Nephron progenitor cell (in vitro differentiated cells): Measurements from ENCODE around the gene RASSF5.

ENCODE experiments used
- DNase-seq: peaks from one replicate; pipeline ENCODE4 v3.0.0; 2021
- H3K27ac Mint-ChIP-seq: 2 replicates; pipeline ENCODE4 v1.8.0; 2021; ENCODE audit warnings: mild to moderate bottlenecking, moderate library complexity, mixed read lengths
- H3K27me3 Mint-ChIP-seq: 2 replicates; pipeline ENCODE4 v1.8.0; 2021; ENCODE audit warnings: mild to moderate bottlenecking, low read depth, mixed read lengths; ENCODE audit not compliant: poor library complexity
- H3K36me3 Mint-ChIP-seq: 2 replicates; pipeline ENCODE4 v1.8.0; 2021; ENCODE audit warnings: low read depth, mixed read lengths
- H3K4me1 Mint-ChIP-seq: 2 replicates; pipeline ENCODE4 v1.8.0; 2021; ENCODE audit warnings: mixed read lengths
- H3K4me3 Mint-ChIP-seq: 2 replicates; pipeline ENCODE4 v1.8.0; 2021; ENCODE audit warnings: mild to moderate bottlenecking, moderate library complexity, mixed read lengths
- H3K9me3 Mint-ChIP-seq: 2 replicates; pipeline ENCODE4 v1.8.0; 2021; ENCODE audit warnings: mild to moderate bottlenecking, moderate library complexity, mixed read lengths
- TF ChIP-seq, protein P1 (sequence below): fragments of 200-600 bp; sonication (generic); IDR thresholded peaks from 2 replicates; pipeline ENCODE4 v1.5.0; 2021; ENCODE audit warnings: antibody characterized with exemption

RASSF5 gene

DNA sequence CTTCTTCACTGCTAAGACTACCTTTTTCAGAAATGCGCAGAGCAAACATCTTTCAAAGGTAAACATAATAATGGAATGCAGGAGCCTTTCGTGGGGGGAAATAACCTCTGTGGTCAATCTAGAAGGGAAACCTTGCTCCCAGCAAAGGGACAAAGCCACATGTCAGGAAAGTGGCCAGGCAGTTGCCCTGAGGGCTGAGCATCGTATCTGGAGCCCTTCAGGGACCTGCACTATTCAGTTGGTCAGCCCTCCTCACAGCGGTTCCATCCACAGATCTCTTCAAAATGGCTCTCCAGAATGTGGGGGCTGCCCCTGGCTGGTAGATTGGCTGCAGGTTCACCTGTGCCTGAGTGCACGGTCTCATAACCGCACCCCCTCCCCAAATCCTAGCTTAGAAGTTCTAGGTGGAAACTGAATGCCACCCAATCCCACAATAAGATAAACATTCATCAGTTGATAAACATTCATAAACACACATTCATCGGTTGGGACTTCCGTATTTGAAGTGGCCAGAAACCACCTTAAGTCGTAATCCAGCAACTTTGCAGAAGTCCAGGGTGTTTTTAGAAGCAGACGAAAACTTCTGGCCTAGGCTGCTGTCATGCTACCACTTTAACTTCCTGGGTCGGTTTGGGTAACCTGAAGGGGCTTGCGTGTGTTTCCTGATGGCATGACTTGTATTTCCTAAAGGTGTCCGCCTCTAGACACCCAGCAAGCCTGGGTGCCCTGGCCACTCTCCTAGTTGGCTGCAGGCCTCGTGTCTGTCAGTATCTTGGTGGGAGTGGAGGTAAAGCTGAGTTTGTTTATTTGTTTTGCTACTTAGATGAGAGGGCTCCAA lies 50.5 kb downstream of the RASSF5 start:
- peaks cover 17% of the 10 kb centered on the region for H3K27me3 Mint-ChIP-seq
- H3K27ac Mint-ChIP-seq = no peak overlapping the region
- H3K4me1 Mint-ChIP-seq = peaks cover 56% of the 10 kb centered on the region
- peak overlapping the region; percentile 81 for H3K4me3 Mint-ChIP-seq
- no peaks in the 10 kb centered on the region for H3K36me3 Mint-ChIP-seq
- no peak for DNase-seq
- no peaks in the 10 kb centered on the region for H3K9me3 Mint-ChIP-seq
- TF ChIP-seq, protein P1, sequence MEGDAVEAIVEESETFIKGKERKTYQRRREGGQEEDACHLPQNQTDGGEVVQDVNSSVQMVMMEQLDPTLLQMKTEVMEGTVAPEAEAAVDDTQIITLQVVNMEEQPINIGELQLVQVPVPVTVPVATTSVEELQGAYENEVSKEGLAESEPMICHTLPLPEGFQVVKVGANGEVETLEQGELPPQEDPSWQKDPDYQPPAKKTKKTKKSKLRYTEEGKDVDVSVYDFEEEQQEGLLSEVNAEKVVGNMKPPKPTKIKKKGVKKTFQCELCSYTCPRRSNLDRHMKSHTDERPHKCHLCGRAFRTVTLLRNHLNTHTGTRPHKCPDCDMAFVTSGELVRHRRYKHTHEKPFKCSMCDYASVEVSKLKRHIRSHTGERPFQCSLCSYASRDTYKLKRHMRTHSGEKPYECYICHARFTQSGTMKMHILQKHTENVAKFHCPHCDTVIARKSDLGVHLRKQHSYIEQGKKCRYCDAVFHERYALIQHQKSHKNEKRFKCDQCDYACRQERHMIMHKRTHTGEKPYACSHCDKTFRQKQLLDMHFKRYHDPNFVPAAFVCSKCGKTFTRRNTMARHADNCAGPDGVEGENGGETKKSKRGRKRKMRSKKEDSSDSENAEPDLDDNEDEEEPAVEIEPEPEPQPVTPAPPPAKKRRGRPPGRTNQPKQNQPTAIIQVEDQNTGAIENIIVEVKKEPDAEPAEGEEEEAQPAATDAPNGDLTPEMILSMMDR = no peak

- Mint-ChIP-seq H3K4me1 (peaks cover 63% of the 10 kb centered on the region), H3K4me3 (peak overlapping the region; percentile 81), H3K27me3 (peaks cover 12% of the 10 kb centered on the region), H3K36me3 (no peaks in the 10 kb centered on the region), H3K9me3 (no peaks in the 10 kb centered on the region), H3K27ac (no peak overlapping the region)
- DNase-seq = no peak
- TF ChIP-seq, protein P1 = no peak
These were observed 51.7 kb downstream of the RASSF5 start for GRCh38 chr1:206558794-206559671.

- H3K27me3 Mint-ChIP-seq = peaks cover 10% of the 10 kb centered on the region
- DNase-seq = no peak
- peak overlapping the region; percentile 55 for H3K27ac Mint-ChIP-seq
- H3K4me3 Mint-ChIP-seq = peak overlapping the region; percentile 60
- H3K9me3 Mint-ChIP-seq = no peaks in the 10 kb centered on the region
- TF ChIP-seq, protein P1 = no peak
- H3K36me3 Mint-ChIP-seq = no peaks in the 10 kb centered on the region
- peaks cover 63% of the 10 kb centered on the region for H3K4me1 Mint-ChIP-seq
These were observed 52.3 kb downstream of the RASSF5 start for GRCh38 chr1:206559672-206559995.

DNA sequence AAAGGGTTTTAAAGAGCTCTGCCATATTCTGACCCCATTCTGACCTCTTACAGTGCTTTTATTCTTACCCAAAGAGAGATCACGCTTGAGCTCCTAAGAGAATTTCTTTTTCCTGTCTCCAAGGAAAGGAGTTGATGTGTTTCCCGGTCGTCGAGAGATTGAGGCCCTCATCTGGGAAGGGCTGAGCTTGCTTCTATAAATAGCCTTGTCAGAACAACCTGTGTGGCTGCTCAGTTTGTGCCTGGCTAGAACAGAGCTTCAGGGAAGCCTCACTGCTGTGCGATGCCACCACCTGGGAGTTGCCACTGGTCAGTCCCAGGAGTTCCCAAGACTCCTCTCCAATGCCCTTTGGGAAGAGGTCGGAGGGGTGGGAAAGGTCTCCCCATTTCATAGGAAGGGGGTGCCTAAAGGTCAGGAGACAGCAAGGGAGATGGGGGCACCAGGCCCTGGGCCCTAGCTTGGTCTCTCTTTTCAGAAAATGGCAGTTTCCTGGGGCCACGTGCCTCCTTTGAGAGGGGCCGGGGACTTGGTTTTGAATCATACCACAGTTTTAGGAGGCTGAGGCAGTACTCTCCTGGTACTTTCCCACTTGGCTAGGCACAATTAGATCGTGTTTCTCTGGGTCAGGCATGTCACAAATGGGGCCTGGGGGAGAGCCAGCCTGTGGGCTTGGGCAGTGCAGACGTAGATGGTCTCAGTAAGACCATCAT lies 52.8 kb downstream of the RASSF5 start:
- no peaks in the 10 kb centered on the region for H3K9me3 Mint-ChIP-seq
- DNase-seq = no peak
- H3K4me1 Mint-ChIP-seq = peaks cover 60% of the 10 kb centered on the region
- H3K4me3 Mint-ChIP-seq = peak overlapping the region; percentile 60
- TF ChIP-seq, protein P1 = no peak
- H3K36me3 Mint-ChIP-seq = no peaks in the 10 kb centered on the region
- peaks cover 7% of the 10 kb centered on the region for H3K27me3 Mint-ChIP-seq
- H3K27ac Mint-ChIP-seq = peak overlapping the region; percentile 55

DNA sequence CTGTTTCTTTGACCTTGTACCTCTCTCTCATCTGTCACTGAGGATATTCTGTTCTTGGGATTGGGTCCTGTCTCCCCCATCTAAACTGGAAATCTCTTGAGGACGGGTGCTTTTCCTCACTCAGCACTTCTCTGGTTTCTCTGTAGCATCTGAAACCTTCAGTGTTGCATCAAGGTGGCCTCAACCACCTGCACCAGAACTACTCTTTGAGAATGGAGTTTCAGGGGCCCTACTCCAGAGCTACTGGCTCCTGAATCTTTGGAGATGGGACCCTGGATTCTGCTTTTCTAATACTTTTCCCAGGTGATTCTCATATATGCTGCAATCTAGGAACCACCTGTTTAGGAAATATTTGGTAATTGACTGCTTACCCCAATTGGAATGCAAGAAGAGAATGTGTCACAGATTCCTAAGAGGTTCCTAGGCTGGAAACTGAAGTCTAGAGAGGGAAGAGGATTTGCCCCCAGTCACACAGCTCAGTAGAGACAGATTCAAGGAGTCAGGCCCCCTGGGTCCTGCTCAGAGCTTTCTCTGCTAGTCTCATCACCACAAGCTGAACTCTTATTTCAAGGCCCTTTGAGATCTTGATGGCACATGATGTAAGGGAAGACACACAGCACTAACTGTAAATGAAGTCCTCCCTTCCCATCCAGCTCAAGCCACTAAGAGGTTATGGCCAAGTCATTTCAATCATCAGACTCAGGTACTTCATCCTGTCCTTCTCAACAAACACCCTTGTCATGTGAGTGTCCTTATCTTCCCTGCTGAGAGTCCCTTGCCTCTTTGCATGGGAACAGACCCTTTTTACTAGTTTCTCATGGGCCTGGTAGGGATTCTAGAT lies 56.3 kb downstream of the RASSF5 start:
- Mint-ChIP-seq H3K27ac (no peak overlapping the region), H3K36me3 (no peaks in the 10 kb centered on the region), H3K4me1 (peaks cover 51% of the 10 kb centered on the region), H3K9me3 (no peaks in the 10 kb centered on the region), H3K27me3 (peaks cover 21% of the 10 kb centered on the region), H3K4me3 (no peak overlapping the region)
- TF ChIP-seq, protein P1 = no peak
- DNase-seq = no peak
